ENCODE measurements around the gene KCNMB2. TPM values are rescaled to one million over a fixed set of nuclear protein-coding genes. Genes with fewer than 3 reads are reported as not detected.

The KCNMB2 gene
- total and polyA plus RNA-seq, 3 donors from 2014 or later, result 2.6 TPM; not detected in 2

DNA sequence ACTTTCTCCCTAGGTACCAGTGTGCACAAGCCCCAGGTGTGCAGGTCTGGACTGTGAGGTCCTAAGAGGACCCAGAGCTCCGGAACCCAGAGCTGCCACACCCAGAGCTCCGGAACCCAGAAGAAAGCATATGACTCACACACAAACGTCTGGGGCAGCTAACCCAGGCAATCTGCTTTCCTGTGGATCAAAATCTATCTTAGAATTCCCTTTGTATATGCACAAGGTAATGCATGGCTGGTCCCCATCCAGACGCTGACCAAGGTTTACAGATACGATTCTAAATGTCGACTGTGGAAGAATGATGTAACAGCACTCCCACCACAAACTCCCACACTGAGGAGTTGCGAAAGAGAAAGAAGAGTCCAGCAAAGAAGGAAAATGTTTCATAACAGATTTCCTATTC, 15.7 kb downstream of the KCNMB2 start:
- intact Hi-C loops (cut with DNase I; ENCODE audit: low total_unique reads), result no loop called here
- no peak for TF ChIP-seq CTCF (IDR thresholded peaks at IDR 0.05)
- TF ChIP-seq POLR2A (IDR thresholded peaks at IDR 0.05), result no peak
- 67 to 68% methylated on average over 7 of the region's 7 CpGs for WGBS, 2 donors
- Histone ChIP-seq H3K4me1 (no peaks in the 10 kb centered on the region), H3K27me3 (no peaks in the 10 kb centered on the region), H3K27ac (no peak overlapping the region), H3K9me3 (no peaks in the 10 kb centered on the region), H3K4me3 (no peak overlapping the region), H3K36me3 (ENCODE audit: low read depth, missing control alignments) (no peaks in the 10 kb centered on the region)
- no peak for DNase-seq

DNA sequence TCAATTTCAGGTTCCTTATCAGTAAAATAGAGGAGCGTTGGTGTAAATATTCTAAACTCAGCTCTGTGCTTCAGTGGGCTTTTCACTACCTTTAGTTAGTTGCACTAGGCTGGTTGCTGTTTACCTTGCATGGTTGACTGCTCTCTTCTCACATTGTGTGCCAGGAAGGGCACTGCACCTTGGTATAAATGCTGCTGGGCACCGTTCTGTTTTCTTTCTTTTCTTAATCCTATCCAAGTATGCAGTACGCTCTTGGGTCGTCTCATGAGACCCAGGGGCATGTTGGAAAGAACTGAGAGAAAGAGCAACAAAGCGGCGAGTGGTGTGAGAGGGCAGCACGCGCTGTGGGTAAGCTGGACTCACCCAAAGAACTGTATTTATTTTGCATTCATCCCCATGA, 22.4 kb downstream of the KCNMB2 start:
- WGBS, 2 donors, result 69 to 71% methylated on average over 8 of the region's 8 CpGs
- no peak for TF ChIP-seq POLR2A (IDR thresholded peaks at IDR 0.05)
- TF ChIP-seq CTCF (IDR thresholded peaks at IDR 0.05), result no peak
- H3K27me3 ChIP-seq, result no peaks in the 10 kb centered on the region
- DNase-seq, result no peak
- no peak overlapping the region for H3K27ac ChIP-seq
- H3K4me1 ChIP-seq, result no peaks in the 10 kb centered on the region
- no peaks in the 10 kb centered on the region for H3K9me3 ChIP-seq
- H3K36me3 ChIP-seq (ENCODE audit: low read depth, missing control alignments), result no peaks in the 10 kb centered on the region
- intact Hi-C loops (cut with DNase I; ENCODE audit: low total_unique reads), result no loop called here
- no peak overlapping the region for H3K4me3 ChIP-seq

GRCh38 chr3:178560759-178561158, 24.5 kb downstream of the KCNMB2 start:
- no peak for DNase-seq
- no peak overlapping the region for H3K27ac ChIP-seq
- H3K9me3 ChIP-seq, result no peaks in the 10 kb centered on the region
- H3K4me3 ChIP-seq, result no peak overlapping the region
- no peaks in the 10 kb centered on the region for H3K27me3 ChIP-seq
- 63 to 80% methylated on average over 3 of the region's 3 CpGs for WGBS, 2 donors
- H3K4me1 ChIP-seq, result no peaks in the 10 kb centered on the region
- no peaks in the 10 kb centered on the region for H3K36me3 ChIP-seq (ENCODE audit: low read depth, missing control alignments)
- no peak for TF ChIP-seq CTCF (IDR thresholded peaks at IDR 0.05)
- TF ChIP-seq POLR2A (IDR thresholded peaks at IDR 0.05), result no peak
- intact Hi-C loops (cut with DNase I; ENCODE audit: low total_unique reads), result no loop called here

GRCh38 chr3:178561239-178561638, 25.0 kb downstream of the KCNMB2 start:
- Histone ChIP-seq H3K4me3 (no peak overlapping the region), H3K9me3 (no peaks in the 10 kb centered on the region), H3K27me3 (no peaks in the 10 kb centered on the region), H3K36me3 (ENCODE audit: low read depth, missing control alignments) (no peaks in the 10 kb centered on the region), H3K4me1 (no peaks in the 10 kb centered on the region), H3K27ac (no peak overlapping the region)
- intact Hi-C loops (cut with DNase I; ENCODE audit: low total_unique reads), result no loop called here
- 78 to 81% methylated on average over 4 of the region's 4 CpGs for WGBS, 2 donors
- no peak for DNase-seq
- no peak for TF ChIP-seq POLR2A (IDR thresholded peaks at IDR 0.05)
- TF ChIP-seq CTCF (IDR thresholded peaks at IDR 0.05), result no peak

- Histone ChIP-seq H3K4me1 (no peaks in the 10 kb centered on the region), H3K4me3 (no peak overlapping the region), H3K9me3 (no peaks in the 10 kb centered on the region), H3K27ac (no peak overlapping the region), H3K27me3 (no peaks in the 10 kb centered on the region), H3K36me3 (ENCODE audit: low read depth, missing control alignments) (no peaks in the 10 kb centered on the region)
- 70 to 71% methylated on average over 4 of the region's 4 CpGs for WGBS, 2 donors
- intact Hi-C loops (cut with DNase I; ENCODE audit: low total_unique reads), result no loop called here
- TF ChIP-seq CTCF (IDR thresholded peaks at IDR 0.05) (no peak), POLR2A (IDR thresholded peaks at IDR 0.05) (no peak)
- no peak for DNase-seq
Measured at GRCh38 chr3:178562143-178562946, 26.1 kb downstream of the KCNMB2 start.
